H1 (cell line): Measurements from ENCODE around the gene ITGB2. TPM values are rescaled to one million over a fixed set of nuclear protein-coding genes. Genes with fewer than 3 reads are reported as not detected.

Experiments used
- CTCF ChIA-PET: fragments of 300-600 bp; sonication (Branson Sonifier 250); formaldehyde crosslinking; loops from one replicate; lab custom pipeline; 2021; ENCODE audit not compliant: partially characterized antibody; lab: Charles Lee
- POLR2A ChIA-PET: fragments of 300-600 bp; sonication (Branson Sonifier 250); formaldehyde crosslinking; loops from one replicate; lab custom pipeline; 2021; ENCODE audit warnings: inconsistent platforms; ENCODE audit not compliant: partially characterized antibody; lab: Charles Lee
- DNase-seq, 2 experiments: peaks; one replicate each; pipeline versions ENCODE4 v3.0.0 to v3.0.0-alpha.2; 2010 to 2022; ENCODE audit warnings: low spot score in 2 of 2, low read depth in 1 of 2, mixed read lengths in 1 of 2
- FAIRE-seq: peaks from 2 replicates; lab custom pipeline; 2011; peaks lifted over from hg19 to GRCh38; lab: Jason Lieb, UNC
- H2AFZ ChIP-seq: 2 replicates; pipeline ENCODE4 v1.8.1; 2012; ENCODE audit warnings: low read length, inconsistent platforms
- H2AK5ac ChIP-seq: 2 replicates; pipeline ENCODE4 v1.6.1; 2013; ENCODE audit warnings: low read depth, low read length
- H2BK120ac ChIP-seq: replicated peaks from 2 replicates; pipeline ENCODE3; 2013; ENCODE audit warnings: low read depth, low read length, inconsistent platforms
- H2BK12ac ChIP-seq: 2 replicates; pipeline ENCODE4 v1.6.1; 2013; ENCODE audit warnings: low read depth, low read length
- H2BK15ac ChIP-seq: 2 replicates; pipeline ENCODE4 v1.6.1; 2013; ENCODE audit warnings: low read length
- H2BK20ac ChIP-seq: 2 replicates; pipeline ENCODE4 v1.6.1; 2013; ENCODE audit warnings: low read length
- H2BK5ac ChIP-seq: 2 replicates; pipeline ENCODE4 v1.6.1; 2013; ENCODE audit warnings: low read depth, low read length
- H3K14ac ChIP-seq: 2 replicates; pipeline ENCODE4 v1.6.1; 2013; ENCODE audit warnings: inconsistent platforms; ENCODE audit not compliant: insufficient read length
- H3K18ac ChIP-seq: 2 replicates; pipeline ENCODE4 v1.6.1; 2013; ENCODE audit warnings: low read length; ENCODE audit errors: extremely low read depth
- H3K23ac ChIP-seq: 2 replicates; pipeline ENCODE4 v1.6.1; 2013; ENCODE audit warnings: inconsistent platforms; ENCODE audit not compliant: insufficient read length
- H3K23me2 ChIP-seq: 2 replicates; pipeline ENCODE4 v1.6.1; 2013; ENCODE audit warnings: low read depth, low read length
- H3K27ac ChIP-seq: 2 replicates; pipeline ENCODE4 v1.6.1; 2011; ENCODE audit warnings: low read depth, low read length, inconsistent platforms
- H3K27me3 ChIP-seq, 4 experiments: replicated peaks in 1 of 4; 1 replicate in 1 of 4; 2 replicates in 3 of 4; pipeline versions ENCODE4 v1.6.1 to v1.8.1; 2011 to 2013; ENCODE audit warnings: low read length in 3 of 4, mild to moderate bottlenecking in 3 of 4, inconsistent platforms in 2 of 4, mixed read lengths in 2 of 4, moderate library complexity in 1 of 4; ENCODE audit not compliant: control insufficient read depth in 3 of 4, insufficient read depth in 3 of 4; ENCODE audit errors: extremely low read depth in 1 of 4
- H3K36me3 ChIP-seq, 4 experiments: 2 replicates each; pipeline versions ENCODE4 v1.6.1 to v1.8.1; 2011 to 2013; ENCODE audit warnings: mild to moderate bottlenecking in 4 of 4, low read length in 3 of 4, moderate library complexity in 2 of 4, control low read depth in 1 of 4, inconsistent platforms in 1 of 4; ENCODE audit not compliant: insufficient read depth in 4 of 4, control insufficient read depth in 2 of 4
- H3K4ac ChIP-seq: replicated peaks from 2 replicates; pipeline ENCODE3; 2013; ENCODE audit warnings: low read length, low read depth, mixed read lengths, inconsistent platforms; ENCODE audit not compliant: insufficient read length
- H3K4me1 ChIP-seq, 4 experiments: replicated peaks in 1 of 4; 1 replicate in 1 of 4; 2 replicates in 3 of 4; pipeline versions ENCODE4 v1.6.1 to v1.8.1; 2011 to 2013; ENCODE audit warnings: low read length in 3 of 4, inconsistent platforms in 2 of 4, mixed read lengths in 1 of 4; ENCODE audit not compliant: insufficient read depth in 4 of 4, control insufficient read depth in 3 of 4
- H3K4me2 ChIP-seq, 2 experiments: 2 replicates each; pipeline versions ENCODE4 v1.6.1 to v1.8.1; 2011 to 2013; ENCODE audit warnings: low read depth in 2 of 2, low read length in 2 of 2, control low read depth in 1 of 2, inconsistent platforms in 1 of 2, mild to moderate bottlenecking in 1 of 2; ENCODE audit not compliant: insufficient read depth in 1 of 2
- H3K4me3 ChIP-seq, 4 experiments: fragments of 200-600, 300-600 bp in 1 of 4; sonication (generic), shearing (Covaris generic), sonication (Bioruptor Twin) in 1 of 4; 2 replicates each; pipeline versions ENCODE4 v1.5.1 to v1.8.1; 2011 to 2016; ENCODE audit warnings: low read length in 4 of 4, low read depth in 3 of 4, control low read depth in 2 of 4, inconsistent platforms in 2 of 4, mild to moderate bottlenecking in 2 of 4, mixed read lengths in 1 of 4, moderate library complexity in 1 of 4; ENCODE audit not compliant: insufficient read depth in 2 of 4; ENCODE audit errors: extremely low read depth in 1 of 4
- H3K56ac ChIP-seq: replicated peaks from 2 replicates; pipeline ENCODE3; 2013; ENCODE audit warnings: low read depth, mild to moderate bottlenecking, mixed read lengths, low read length, inconsistent platforms; ENCODE audit not compliant: insufficient read length
- H3K79me1 ChIP-seq: 2 replicates; pipeline ENCODE4 v1.6.1; 2013; ENCODE audit warnings: low read depth, low read length, control low read depth
- H3K79me2 ChIP-seq, 2 experiments: 2 replicates each; pipeline versions ENCODE4 v1.6.1 to v1.8.1; 2012 to 2013; ENCODE audit warnings: low read length in 2 of 2, mild to moderate bottlenecking in 2 of 2, inconsistent platforms in 1 of 2; ENCODE audit not compliant: insufficient read depth in 2 of 2, control insufficient read depth in 1 of 2
- H3K9ac ChIP-seq, 4 experiments: replicated peaks in 1 of 4; 1 replicate in 1 of 4; 2 replicates in 3 of 4; pipeline versions ENCODE4 v1.6.1 to v1.8.1; 2011 to 2013; ENCODE audit warnings: low read depth in 3 of 4, low read length in 3 of 4, control low read depth in 2 of 4, mild to moderate bottlenecking in 2 of 4, moderate library complexity in 2 of 4, inconsistent platforms in 1 of 4; ENCODE audit errors: extremely low read depth in 1 of 4
- H3K9me3 ChIP-seq, 2 experiments: 2 replicates each; pipeline versions ENCODE4 v1.6.1 to v1.8.1; 2012 to 2013; ENCODE audit warnings: mild to moderate bottlenecking in 2 of 2, moderate library complexity in 2 of 2, control low read depth in 1 of 2, inconsistent platforms in 1 of 2, low read depth in 1 of 2, low read length in 1 of 2, mixed read lengths in 1 of 2; ENCODE audit not compliant: insufficient read depth in 2 of 2
- H4K20me1 ChIP-seq, 2 experiments: replicated peaks in 1 of 2; 2 replicates each; pipeline versions ENCODE3 to v1.8.1; 2011 to 2013; ENCODE audit warnings: inconsistent platforms in 2 of 2, low read length in 2 of 2, mild to moderate bottlenecking in 1 of 2; ENCODE audit not compliant: insufficient read depth in 2 of 2, control insufficient read depth in 1 of 2
- H4K5ac ChIP-seq: 2 replicates; pipeline ENCODE4 v1.6.1; 2013; ENCODE audit warnings: low read length, low read depth, mixed read lengths, inconsistent platforms; ENCODE audit not compliant: insufficient read length
- H4K8ac ChIP-seq: 2 replicates; pipeline ENCODE4 v1.8.0; 2013; ENCODE audit warnings: mild to moderate bottlenecking, moderate library complexity, low read length, inconsistent platforms; ENCODE audit not compliant: insufficient read depth; ENCODE audit errors: extremely low read depth
- H4K91ac ChIP-seq: replicated peaks from 2 replicates; pipeline ENCODE3; 2013; ENCODE audit warnings: low read length, mixed read lengths, inconsistent platforms; ENCODE audit not compliant: insufficient read length
- ASH2L ChIP-seq: fragments of 200-600, 300-600 bp; sonication (generic); IDR thresholded peaks from one replicate; pipeline ENCODE4 v1.7.1; 2017; ENCODE audit warnings: low read length
- ATF2 ChIP-seq: IDR thresholded peaks from 2 replicates; pipeline ENCODE4 v1.6.1; 2012; ENCODE audit warnings: low read length, inconsistent platforms
- CHD2 ChIP-seq: IDR thresholded peaks from 2 replicates; pipeline ENCODE4 v1.6.1; 2012; ENCODE audit warnings: low read length, improper control_type of control experiment
- EGR1 ChIP-seq: IDR thresholded peaks from 2 replicates; pipeline ENCODE4 v1.6.1; 2011; ENCODE audit warnings: low read depth, low read length, borderline replicate concordance
- EP300 ChIP-seq, 2 experiments: IDR thresholded peaks; 1 replicate in 1 of 2; 2 replicates in 1 of 2; pipeline ENCODE4 v1.6.1; 2011 to 2012; ENCODE audit warnings: low read depth in 2 of 2, low read length in 2 of 2, mild to moderate bottlenecking in 2 of 2, borderline replicate concordance in 1 of 2, inconsistent platforms in 1 of 2, moderate library complexity in 1 of 2
- MAX ChIP-seq: IDR thresholded peaks from 2 replicates; pipeline ENCODE4 v1.6.1; 2012; ENCODE audit warnings: inconsistent platforms
- RBBP5 ChIP-seq: IDR thresholded peaks from 2 replicates; pipeline ENCODE4 v1.7.1; 2012; ENCODE audit warnings: low read depth, mild to moderate bottlenecking, inconsistent platforms, low read length, moderate library complexity, borderline replicate concordance
- SIN3A ChIP-seq, 2 experiments: IDR thresholded peaks in 1 of 2; conservative IDR thresholded peaks in 1 of 2; 2 replicates each; pipeline ENCODE4 v1.6.1; 2011 to 2012; ENCODE audit warnings: low read length in 2 of 2, improper control_type of control experiment in 1 of 2, low read depth in 1 of 2, mild to moderate bottlenecking in 1 of 2
- SP1 ChIP-seq: IDR thresholded peaks from 2 replicates; pipeline ENCODE4 v1.6.1; 2011; ENCODE audit warnings: low read depth, low read length
- TAF1 ChIP-seq: IDR thresholded peaks from 2 replicates; pipeline ENCODE4 v1.6.1; 2011; ENCODE audit warnings: mild to moderate bottlenecking, low read depth, low read length
- TEAD4 ChIP-seq: IDR thresholded peaks from 2 replicates; pipeline ENCODE4 v1.6.1; 2012; ENCODE audit warnings: low read depth, low read length, inconsistent platforms, mixed read lengths
- WGBS, 2 experiments: shearing (Covaris generic) in 1 of 2; methylation state at CpG; one replicate each; pipeline versions ENCODE4 v1.1.6 to v1.1.7; 2013 to 2015; ENCODE audit warnings: low lambda C conversion rate in 2 of 2, mixed read lengths in 2 of 2, inconsistent platforms in 1 of 2, low coverage in 1 of 2, missing lambda C conversion rate in 1 of 2; ENCODE audit not compliant: insufficient replicate concordance in 2 of 2, insufficient coverage in 1 of 2, insufficient read length in 1 of 2; ENCODE audit errors: extremely low coverage in 1 of 2, missing lambda C conversion rate in 1 of 2; 5-methylcytosine and 5-hydroxymethylcytosine counted together
- polyA plus RNA-seq, 7 experiments: library from polyadenylated mRNA; depleted of rRNA in 3 of 7; stranded (reverse) in 5 of 7; unstranded in 2 of 7; fragments of >200 nt in 5 of 7; fragments of 200-250 nt in 2 of 7; gene quantifications; 1 replicate in 5 of 7; 2 replicates in 1 of 7; 4 replicates in 1 of 7; pipeline versions ENCODE4 v1.2.1 to v1.2.3, GENCODE V29; 2011 to 2013; ENCODE audit warnings: missing spikeins in 2 of 7, mixed read lengths in 2 of 7
- total RNA-seq: library from RNA; stranded (reverse); fragmentation: NEBNext Ultra II Directional; extraction: Animal tissue kit (Norgen Biotek cat#: 25700); gene quantifications from 2 replicates; pipeline ENCODE4 v1.2.1, GENCODE V29; 2021

The ITGB2 gene
- total and polyA plus RNA-seq, 2 of the 8 experiments (the other 6 are each of a cell fraction or from before 2014, with no cell fraction given), result 0.24 to 0.63 TPM

GRCh38 chr21:44887807-44888580, 32.7 kb downstream of the ITGB2 start:
- ChIA-PET POLR2A (interaction anchor here (1.3 kb wide), 1 partner anchor 16 kb away, joined by 3 read pairs; no protein-coding TSS in a partner anchor), CTCF (interaction anchor here (0.6 to 1.4 kb wide), 4 partner anchors 10 to 220 kb away, joined by 3 to 5 read pairs (median 4); no protein-coding TSS in a partner anchor)
- no peak for DNase-seq
- Histone ChIP-seq H3K9ac (no peak overlapping the region), H2BK5ac (no peak overlapping the region), H2BK120ac (no peak overlapping the region), H2BK12ac (no peak overlapping the region), H3K27ac (no peak overlapping the region), H3K9me3 (no peaks in the 10 kb centered on the region), H2AK5ac (no peak overlapping the region), H3K23ac (no peak overlapping the region), H2AFZ (no peak overlapping the region), H3K27me3 (no peaks in the 10 kb centered on the region), H3K36me3 (no peaks in the 10 kb centered on the region), H2BK15ac (no peak overlapping the region), H2BK20ac (no peak overlapping the region), H3K4me1 (no peaks in the 10 kb centered on the region), H4K20me1 (peaks cover 0 to 2% of the 10 kb centered on the region in 2 experiments), H3K4ac (no peak overlapping the region), H3K18ac (no peak overlapping the region), H4K8ac (no peak overlapping the region), H3K4me2 (no peak overlapping the region), H3K4me3 (no peak overlapping the region), H3K23me2 (no peaks in the 10 kb centered on the region), H4K91ac (no peak overlapping the region), H3K56ac (no peak overlapping the region), H3K14ac (no peak overlapping the region), H3K79me2 (no peaks in the 10 kb centered on the region), H4K5ac (no peak overlapping the region), H3K79me1 (no peaks in the 10 kb centered on the region)
- WGBS, 2 experiments, result 93% methylated on average over 22 of the region's 24 CpGs; no CpG with 5 or more reads in 1 of the 2 experiments
- no peak for FAIRE-seq
- TF ChIP-seq EP300 (IDR thresholded peaks at IDR 0.05; ENCODE audit: borderline replicate concordance in 1 of 2, low read depth in 2 of 2, low read length in 2 of 2) (no peak), RBBP5 (no peak), CHD2 (no peak), TAF1 (no peak), SP1 (no peak), ATF2 (no peak), EGR1 (no peak), SIN3A (conservative IDR thresholded peaks at IDR 0.05 in 1 of 2, IDR thresholded peaks at IDR 0.05 in 1 of 2; ENCODE audit: low read depth in 1 of 2, low read length in 2 of 2) (no peak), ASH2L (no peak), MAX (no peak), TEAD4 (no peak)
